Measurements from ENCODE around the gene TEKTIP1. TPM values are rescaled to one million over a fixed set of nuclear protein-coding genes. Genes with fewer than 3 reads are reported as not detected.

Gene TEKTIP1
- total RNA-seq, 1 experiment from 2014 or later, result 1.3 TPM

DNA sequence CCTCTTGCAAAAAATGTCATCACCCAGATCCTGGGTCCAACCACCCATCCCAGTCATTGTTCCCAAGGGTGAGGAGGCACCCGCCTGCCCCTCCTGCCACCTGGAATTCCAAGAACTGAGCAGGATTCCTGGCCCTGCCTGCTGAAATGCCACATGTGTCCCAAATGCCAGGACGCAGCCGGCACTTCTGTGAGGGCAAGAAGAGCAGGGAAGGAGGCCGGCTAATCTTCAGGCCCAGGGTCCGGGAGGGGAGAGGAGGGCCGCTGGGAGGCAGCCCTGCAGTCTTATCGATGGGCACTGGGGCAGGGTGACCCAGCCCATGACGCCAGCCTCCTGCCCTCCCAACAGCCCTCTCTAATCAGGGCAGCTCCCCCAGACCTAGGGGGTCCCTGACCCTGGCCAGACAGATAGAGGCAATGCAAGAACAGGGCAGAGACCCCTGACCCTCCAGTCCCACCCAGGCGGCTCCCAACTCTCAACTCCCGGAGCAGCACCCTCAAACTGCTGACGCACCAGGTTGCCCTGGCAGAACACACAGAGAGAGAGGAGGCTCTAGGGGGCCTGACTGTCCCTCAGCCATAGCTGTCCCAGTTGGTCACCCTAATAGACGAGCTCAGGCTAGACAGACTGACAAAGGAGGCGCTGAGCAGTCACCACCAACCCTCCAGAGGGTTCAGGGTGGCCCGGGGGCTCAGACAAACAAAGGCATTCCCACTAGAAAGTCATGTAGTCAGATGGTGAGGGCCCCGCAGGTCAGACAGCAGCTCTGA, 16.9 kb downstream of the TEKTIP1 start:
- H3K4me1 Mint-ChIP-seq, result peaks cover 12 to 15% of the 10 kb centered on the region in 2 experiments
- Histone ChIP-seq H2BK120ac (ENCODE audit: low read depth, low read length, poor library complexity, severe bottlenecking) (no peak overlapping the region), H4K8ac (replicated peaks; ENCODE audit: insufficient read length, low read depth, low read length) (no peak overlapping the region), H3K79me2 (ENCODE audit: insufficient read depth, low read length) (no peaks in the 10 kb centered on the region), H2BK5ac (ENCODE audit: insufficient read length, low read length) (no peak overlapping the region), H4K20me1 (ENCODE audit: control insufficient read depth, insufficient read depth, insufficient read length) (peaks cover 3% of the 10 kb centered on the region), H3K23ac (ENCODE audit: insufficient read length, low read depth, low read length) (no peak overlapping the region), H3K56ac (ENCODE audit: insufficient read length, low read depth, low read length) (no peak overlapping the region), H2BK20ac (ENCODE audit: low read depth, low read length, poor library complexity, severe bottlenecking) (no peak overlapping the region), H2BK12ac (ENCODE audit: insufficient read length, low read depth, low read length) (no peak overlapping the region), H4K5ac (ENCODE audit: insufficient read length, low read depth, low read length) (no peak overlapping the region), H3K4me1 (ENCODE audit: insufficient read depth, low read length) (no peaks in the 10 kb centered on the region), H3K27me3 (ENCODE audit: insufficient read depth, low read length) (no peaks in the 10 kb centered on the region; the same call in 1 of the 2 replicates), H3K14ac (ENCODE audit: insufficient read depth, low read length) (no peak overlapping the region), H3K4ac (ENCODE audit: low read depth, low read length) (no peak overlapping the region), H3K9ac (ENCODE audit: extremely low read depth, insufficient read length, low read length) (no peak overlapping the region), H3K27ac (ENCODE audit: insufficient read length, low read depth, low read length) (no peak overlapping the region), H3T11ph (ENCODE audit: low read length) (no peak overlapping the region), H2BK15ac (ENCODE audit: low read depth, low read length) (no peak overlapping the region), H2AK5ac (ENCODE audit: insufficient read length, low read length) (no peak overlapping the region), H2AFZ (ENCODE audit: low read length) (no peak overlapping the region), H3K23me2 (ENCODE audit: insufficient read length, low read depth, low read length, poor library complexity, severe bottlenecking) (peaks cover 8% of the 10 kb centered on the region), H3K18ac (ENCODE audit: insufficient read length, low read depth, low read length) (no peak overlapping the region), H3K9me3 (ENCODE audit: control insufficient read depth, low read depth, low read length) (no peaks in the 10 kb centered on the region), H3K79me1 (ENCODE audit: insufficient read depth, low read depth, low read length, poor library complexity, severe bottlenecking) (no peaks in the 10 kb centered on the region), H4K91ac (ENCODE audit: insufficient read length, low read depth, low read length) (no peak overlapping the region), H3K4me2 (ENCODE audit: insufficient read depth, insufficient read length, low read length) (peak overlapping the region; percentile 43)
- H3K4me3 Mint-ChIP-seq, result peak overlapping the region; percentile 86 to 97
- DNase-seq, result no peak
- H3K27me3 Mint-ChIP-seq (ENCODE audit: low read depth), result peaks cover 28% of the 10 kb centered on the region
- TF ChIP-seq, protein P1, sequence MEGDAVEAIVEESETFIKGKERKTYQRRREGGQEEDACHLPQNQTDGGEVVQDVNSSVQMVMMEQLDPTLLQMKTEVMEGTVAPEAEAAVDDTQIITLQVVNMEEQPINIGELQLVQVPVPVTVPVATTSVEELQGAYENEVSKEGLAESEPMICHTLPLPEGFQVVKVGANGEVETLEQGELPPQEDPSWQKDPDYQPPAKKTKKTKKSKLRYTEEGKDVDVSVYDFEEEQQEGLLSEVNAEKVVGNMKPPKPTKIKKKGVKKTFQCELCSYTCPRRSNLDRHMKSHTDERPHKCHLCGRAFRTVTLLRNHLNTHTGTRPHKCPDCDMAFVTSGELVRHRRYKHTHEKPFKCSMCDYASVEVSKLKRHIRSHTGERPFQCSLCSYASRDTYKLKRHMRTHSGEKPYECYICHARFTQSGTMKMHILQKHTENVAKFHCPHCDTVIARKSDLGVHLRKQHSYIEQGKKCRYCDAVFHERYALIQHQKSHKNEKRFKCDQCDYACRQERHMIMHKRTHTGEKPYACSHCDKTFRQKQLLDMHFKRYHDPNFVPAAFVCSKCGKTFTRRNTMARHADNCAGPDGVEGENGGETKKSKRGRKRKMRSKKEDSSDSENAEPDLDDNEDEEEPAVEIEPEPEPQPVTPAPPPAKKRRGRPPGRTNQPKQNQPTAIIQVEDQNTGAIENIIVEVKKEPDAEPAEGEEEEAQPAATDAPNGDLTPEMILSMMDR (conservative IDR thresholded peaks at IDR 0.05), result no peak
- H3K27ac Mint-ChIP-seq, result no peak overlapping the region
- no CpG with 5 or more reads among the region's 15 CpGs for WGBS (ENCODE audit: extremely low coverage, insufficient read length, low lambda C conversion rate)
- peaks cover 2 to 5% (median 2%) of the 10 kb centered on the region in 3 experiments; a peak in 3 of 7 replicates for H3K36me3 Mint-ChIP-seq (ENCODE audit: insufficient read depth in 1 of 3, low read depth in 3 of 3)
- H3K9me3 Mint-ChIP-seq, result no peaks in the 10 kb centered on the region
